SHP77 (cell line): ENCODE results near the gene PRR36.
"Not testable (repeated sequence)": the region's sequence is repeated elsewhere in the genome, so short reads cannot be mapped to it uniquely, and the experiment has no call there.

Source experiments
- DNase-seq, 2 experiments: peaks; one replicate each; lab custom pipeline; 2025; lab: John Stamatoyannopoulos, UW

The PRR36 gene

GRCh38 chr19:7899751-7900378, 25.7 kb upstream of the PRR36 start:
- no peak for DNase-seq

- DNase-seq, result no peak
These were observed 24.8 kb upstream of the PRR36 start for GRCh38 chr19:7898967-7899366.

GRCh38 chr19:7897292-7897691, 23.1 kb upstream of the PRR36 start:
- no peak for DNase-seq

- no peak for DNase-seq
These were observed 21.4 kb upstream of the PRR36 start for GRCh38 chr19:7895565-7895964.

DNA sequence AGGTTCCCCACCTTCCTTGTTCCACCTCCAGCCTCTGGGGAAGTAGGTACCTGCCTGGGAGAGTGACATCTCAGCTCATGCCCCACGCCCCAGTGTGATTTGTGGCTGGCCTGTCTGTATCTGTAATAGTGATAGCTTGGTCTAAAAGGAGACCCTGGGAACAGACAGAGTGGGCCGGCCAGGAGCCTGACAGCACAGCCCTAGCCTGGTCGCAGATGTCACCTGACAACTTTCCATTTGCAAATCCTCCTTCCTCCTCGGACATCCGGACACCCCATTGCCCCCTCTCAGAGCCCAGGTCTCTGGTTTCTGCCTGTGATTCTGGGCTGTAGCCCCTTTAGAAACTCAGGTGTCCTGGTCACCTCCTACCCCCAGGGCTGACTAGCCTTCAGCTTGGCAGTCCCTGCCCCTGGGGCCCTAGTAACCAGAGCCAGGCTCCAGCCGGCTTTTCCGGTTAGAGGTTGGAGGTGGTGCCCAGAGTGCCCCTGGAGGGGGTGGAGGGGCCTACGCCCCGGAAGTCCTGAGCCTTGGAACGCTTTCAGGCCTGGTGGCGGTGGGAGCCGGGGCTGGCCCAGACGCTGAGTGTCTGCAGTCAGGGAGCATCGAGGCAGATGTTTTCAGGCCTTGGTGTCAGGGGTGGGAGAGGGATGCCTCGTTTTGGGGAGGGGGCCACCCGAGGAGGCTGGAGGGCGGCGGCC, 20.6 kb upstream of the PRR36 start:
- peak in 1 of 2 experiments; percentile 47 for DNase-seq

GRCh38 chr19:7893362-7894101, 19.3 kb upstream of the PRR36 start:
- not testable (repeated sequence) for DNase-seq

DNA sequence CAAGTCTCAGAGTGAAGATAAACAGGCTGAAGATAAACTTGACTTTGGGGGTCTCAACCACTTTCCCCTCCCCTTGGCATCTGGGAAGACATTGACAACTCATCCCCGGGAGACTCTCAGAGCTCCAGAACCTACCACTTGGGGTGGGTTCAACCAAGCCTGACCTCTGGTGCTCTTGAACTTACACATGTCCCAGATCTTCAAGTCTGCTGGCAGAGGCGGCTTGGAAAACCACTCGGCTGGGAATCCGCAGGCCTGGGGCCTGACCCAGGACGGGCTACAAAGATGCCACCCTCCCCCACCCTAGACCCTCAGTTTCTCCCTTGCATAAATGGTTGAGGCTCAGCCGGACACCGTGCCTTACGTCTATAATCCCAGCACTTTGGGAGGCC, 14.6 kb upstream of the PRR36 start:
- no peak for DNase-seq

DNA sequence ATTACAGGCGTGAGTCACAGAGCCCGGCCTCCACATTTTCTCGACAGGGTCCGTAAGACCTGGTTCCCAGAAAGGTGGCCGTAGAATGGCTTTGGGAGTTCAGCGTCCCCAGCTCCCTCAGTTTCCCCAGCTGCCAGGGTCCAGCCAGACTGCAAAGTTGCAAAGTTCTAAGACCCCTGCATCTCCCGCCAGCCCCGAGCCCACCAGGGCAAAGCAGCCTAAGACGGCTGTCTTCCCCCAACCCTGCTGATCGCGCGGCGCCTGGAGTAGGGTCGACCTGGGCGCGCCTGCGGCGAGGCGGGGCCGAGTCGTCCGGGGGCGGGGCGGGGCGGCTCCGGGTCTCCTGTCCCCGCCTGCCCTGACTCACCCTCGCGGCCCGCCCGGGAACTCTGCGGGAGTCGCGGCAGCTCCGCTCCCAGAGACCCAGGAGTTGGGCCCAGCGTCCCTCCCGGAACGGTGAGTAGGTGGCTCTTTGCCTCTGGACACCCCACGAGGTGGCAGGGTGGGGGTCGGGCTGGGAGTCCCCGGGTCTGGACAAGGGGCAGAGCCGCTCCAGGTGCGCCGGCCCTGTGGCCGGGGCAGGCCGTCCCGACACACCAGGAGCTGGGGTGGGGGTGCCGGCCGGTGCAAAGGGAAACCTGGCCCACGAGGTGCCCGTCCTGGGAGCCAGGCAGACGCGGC, 14.1 kb upstream of the PRR36 start, which contains the start of gene LRRC8E:
Gene LRRC8E (plus strand): TSS at position 366 of the 681 bp plus-strand sequence. CDS start 7,094 bp downstream, outside the sequence.
- DNase-seq, result no peak

DNA sequence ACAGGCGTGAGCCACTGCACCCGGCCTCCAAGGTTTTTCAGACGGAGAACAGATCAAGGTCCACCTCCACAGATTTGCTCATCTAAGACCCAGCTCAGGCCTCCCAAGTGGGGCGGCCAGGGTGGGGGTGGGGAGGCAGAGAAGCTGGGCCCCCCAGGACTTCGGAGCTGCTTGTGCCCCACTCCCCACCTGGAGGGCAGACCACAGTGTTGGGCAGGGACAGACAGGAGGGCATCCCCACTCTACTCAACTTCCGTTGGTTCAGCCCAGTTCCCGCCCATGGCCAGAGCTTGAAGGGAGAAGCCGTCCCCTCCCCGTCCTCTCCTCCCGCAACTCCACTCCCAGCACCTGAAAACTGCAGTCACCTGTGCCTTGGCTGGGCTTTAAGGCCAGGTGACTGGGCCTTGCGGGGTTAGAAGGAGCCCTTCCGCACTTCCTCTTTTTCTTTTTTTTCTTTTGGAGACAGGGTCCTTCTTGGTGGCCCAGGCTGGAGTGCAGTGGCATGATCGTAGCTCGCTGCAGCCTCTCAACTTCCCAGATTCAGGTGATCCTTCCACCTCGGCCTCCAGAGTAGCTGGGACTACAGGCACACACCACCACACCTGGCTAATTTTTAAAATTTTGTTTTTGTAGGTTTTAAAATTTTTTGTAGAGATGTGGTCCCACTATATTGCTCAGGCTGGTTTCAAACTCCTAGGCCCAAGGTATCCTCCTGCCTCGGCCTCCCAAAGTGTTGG, 13.4 kb upstream of the PRR36 start:
- no peak for DNase-seq

- no peak for DNase-seq
These were observed 11.6 kb upstream of the PRR36 start for GRCh38 chr19:7885818-7886217.

- DNase-seq, result no peak
These were observed 9.8 kb upstream of the PRR36 start for GRCh38 chr19:7883796-7884570.

- DNase-seq, result no peak
These were observed 8.9 kb upstream of the PRR36 start for GRCh38 chr19:7883105-7883504.

DNA sequence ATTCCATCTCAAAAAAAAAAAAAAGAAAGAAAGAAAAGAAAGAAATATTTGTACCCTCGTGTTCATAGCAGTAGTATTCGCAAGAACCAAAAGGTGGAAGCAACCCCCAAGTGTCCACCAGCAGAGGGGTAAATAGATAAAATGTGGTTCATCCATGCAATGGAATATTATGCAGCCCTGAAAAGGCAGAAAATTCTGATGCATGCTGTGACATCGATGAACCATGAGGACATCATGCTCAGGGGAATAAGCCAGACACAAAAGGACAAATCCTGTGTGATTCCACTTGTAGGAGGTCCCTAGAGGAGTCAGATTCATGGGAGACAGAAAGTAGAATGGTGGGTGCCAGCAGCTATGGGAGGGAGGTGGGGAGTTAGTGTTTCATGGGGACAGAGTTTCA, 7.7 kb upstream of the PRR36 start:
- DNase-seq, result no peak

- DNase-seq, result no peak
These were observed 5.6 kb upstream of the PRR36 start for GRCh38 chr19:7879836-7880235.

- peak; percentile 6 to 41 for DNase-seq
These were observed 5.1 kb upstream of the PRR36 start for GRCh38 chr19:7879111-7879807.

DNA sequence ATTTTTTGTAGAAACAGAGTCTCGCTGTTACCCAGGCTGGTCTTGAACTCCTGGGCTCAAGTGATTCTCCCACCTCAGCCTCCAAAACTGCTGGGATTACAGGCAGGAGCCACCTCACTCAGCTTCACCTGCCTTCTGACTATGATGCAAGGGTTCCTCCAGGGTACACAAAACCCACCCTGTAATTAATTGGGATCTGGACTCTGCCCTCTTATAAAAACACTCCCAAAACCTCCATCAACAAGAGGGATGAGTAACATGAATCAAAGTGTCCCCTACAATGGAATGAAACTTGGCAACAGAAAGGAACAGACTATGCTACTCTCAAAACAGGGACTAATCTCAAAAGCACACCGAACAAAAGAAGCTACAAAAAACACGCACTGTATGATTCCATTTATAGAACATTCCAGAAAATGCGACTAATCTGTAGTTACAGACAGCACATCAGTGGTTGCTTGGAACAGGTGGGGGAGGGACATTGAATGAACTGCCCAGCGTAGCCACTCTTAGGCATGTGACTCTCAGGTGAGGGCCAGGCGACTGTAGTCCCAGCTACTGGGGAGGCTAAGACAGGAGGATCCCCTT, 3.2 kb upstream of the PRR36 start:
- DNase-seq, result no peak

DNA sequence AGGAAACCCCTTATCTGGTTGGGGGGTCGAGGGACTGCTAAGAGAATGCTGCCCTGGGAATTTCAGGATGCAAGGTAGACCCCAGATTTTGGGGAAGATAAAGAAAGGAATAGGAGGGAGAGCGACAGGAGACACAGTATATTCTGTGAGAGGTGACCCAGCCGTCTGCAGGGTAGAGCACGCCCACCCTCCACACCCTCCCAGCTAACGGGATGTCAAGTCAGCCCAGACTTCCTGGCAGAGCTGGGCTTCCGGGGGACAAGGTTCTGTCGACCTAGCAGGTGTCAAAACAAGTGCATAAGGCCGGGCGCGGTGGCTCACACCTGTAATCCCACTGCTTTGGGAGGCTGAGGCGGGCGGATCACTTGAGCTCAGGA, 695 bp upstream of the PRR36 start:
- peak; percentile 27 to 48 for DNase-seq

- DNase-seq, result no peak
These were observed 700 bp downstream of the PRR36 start for GRCh38 chr19:7873304-7874075.
